ENCODE data around the gene HSPB1.
"Not testable (repeated sequence)": the region's sequence is repeated elsewhere in the genome, so short reads cannot be mapped to it uniquely, and the experiment has no call there.

HSPB1 gene

GRCh38 chr7:76281706-76282343, 20.6 kb upstream of the HSPB1 start:
- FAIRE-seq = no peak

- FAIRE-seq = no peak
These were observed 19.9 kb upstream of the HSPB1 start for GRCh38 chr7:76282344-76283253.

- FAIRE-seq = no peak
These were observed 19.0 kb upstream of the HSPB1 start for GRCh38 chr7:76283254-76284159.

GRCh38 chr7:76285604-76286374, 16.7 kb upstream of the HSPB1 start:
- no peak for FAIRE-seq

GRCh38 chr7:76286842-76287403, 15.6 kb upstream of the HSPB1 start:
- no peak for FAIRE-seq

- not testable (repeated sequence) for FAIRE-seq
These were observed 11.6 kb upstream of the HSPB1 start for GRCh38 chr7:76290847-76291350.

GRCh38 chr7:76291351-76292212, 10.9 kb upstream of the HSPB1 start:
- no peak for FAIRE-seq

GRCh38 chr7:76292213-76292573, 10.3 kb upstream of the HSPB1 start:
- FAIRE-seq = no peak

GRCh38 chr7:76292911-76293310, 9.6 kb upstream of the HSPB1 start:
- not testable (repeated sequence) for FAIRE-seq

GRCh38 chr7:76293407-76293901, 9.0 kb upstream of the HSPB1 start:
- FAIRE-seq = no peak

GRCh38 chr7:76294344-76295024, 8.0 kb upstream of the HSPB1 start:
- FAIRE-seq = no peak

- FAIRE-seq = no peak
These were observed 5.4 kb upstream of the HSPB1 start for GRCh38 chr7:76296743-76297740.

GRCh38 chr7:76300166-76300731, 2.2 kb upstream of the HSPB1 start:
- no peak for FAIRE-seq

GRCh38 chr7:76301000-76301399, 1.5 kb upstream of the HSPB1 start:
- no peak for FAIRE-seq

GRCh38 chr7:76303202-76304147, 1.0 kb downstream of the HSPB1 start:
- FAIRE-seq = no peak

- no peak for FAIRE-seq
These were observed 2.5 kb downstream of the HSPB1 start for GRCh38 chr7:76304888-76305375.

- FAIRE-seq = not testable (repeated sequence)
These were observed 6.4 kb downstream of the HSPB1 start for GRCh38 chr7:76308874-76309273.

All from colon (tissue), 2 donors.